Femur (tissue), 1 donor: ENCODE measurements around the gene STPG1.

Experiments used
- DNase-seq: peaks from one replicate; pipeline ENCODE4 v3.0.0-alpha.2; 2017

The STPG1 gene

GRCh38 chr1:24316645-24317044 lies 96.9 kb downstream of the STPG1 start:
- DNase-seq: no peak

- DNase-seq: no peak
These were observed 98.2 kb downstream of the STPG1 start for GRCh38 chr1:24315391-24315790.

GRCh38 chr1:24311741-24312140 lies 101.8 kb downstream of the STPG1 start:
- DNase-seq: no peak

- DNase-seq: no peak
These were observed 102.3 kb downstream of the STPG1 start for GRCh38 chr1:24311234-24311633.

DNA sequence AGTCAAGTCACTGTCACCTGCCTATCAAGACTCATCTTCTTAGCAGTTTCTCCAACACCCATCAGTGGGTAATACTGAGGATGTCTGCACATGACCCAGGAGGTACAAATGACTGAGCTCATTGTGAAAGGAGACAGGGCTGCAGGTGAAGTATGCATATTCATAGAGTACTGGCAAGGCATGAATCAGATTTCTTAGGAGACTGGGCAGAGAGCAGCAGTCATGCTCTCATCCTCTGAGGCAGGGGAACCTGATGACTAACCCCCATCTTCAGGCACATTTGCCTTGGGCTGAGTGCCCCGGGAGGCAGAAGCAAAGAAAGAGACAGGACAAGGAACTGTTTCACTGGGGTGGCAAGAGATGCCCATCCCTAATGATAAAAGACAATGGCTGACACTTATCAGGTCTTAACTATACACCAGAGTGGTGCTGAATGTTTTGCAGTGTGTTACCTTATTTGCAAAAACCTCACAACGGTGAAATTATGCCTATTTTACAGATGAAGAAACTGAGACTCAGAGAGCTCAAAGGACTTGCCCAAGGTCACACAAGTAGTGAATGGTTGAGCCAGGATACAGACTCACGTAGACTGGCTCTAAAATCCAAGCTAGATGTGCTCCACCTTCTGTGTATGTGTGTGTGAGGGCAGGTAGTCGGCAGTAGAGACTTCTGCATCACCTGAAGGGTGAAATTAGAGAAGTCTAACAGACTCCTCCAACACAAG lies 103.7 kb downstream of the STPG1 start:
- DNase-seq: no peak

- DNase-seq: no peak
These were observed 105.1 kb downstream of the STPG1 start for GRCh38 chr1:24308365-24309015.
